ENCODE results near the gene SLMAP.

The SLMAP gene

DNA sequence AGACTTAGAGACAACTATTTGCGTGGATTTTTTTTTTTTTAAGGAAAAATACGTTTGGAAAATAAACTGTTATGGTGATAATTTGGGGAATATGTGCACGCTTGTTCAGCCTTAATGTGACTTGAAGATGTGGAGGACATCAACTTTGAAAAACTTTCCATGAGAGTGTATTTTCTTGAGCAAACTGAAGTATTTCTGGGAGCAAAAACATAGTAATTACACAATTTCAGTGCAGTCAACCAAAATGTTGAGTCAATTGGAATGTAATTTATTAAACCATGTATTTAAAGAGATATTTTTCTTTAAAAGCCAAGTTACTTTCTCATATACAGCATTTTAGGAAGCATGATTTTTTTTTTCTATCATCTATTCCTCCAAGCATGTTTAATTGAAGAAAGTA lies 171.8 kb downstream of the SLMAP start:
- TF ChIP-seq, protein P1, sequence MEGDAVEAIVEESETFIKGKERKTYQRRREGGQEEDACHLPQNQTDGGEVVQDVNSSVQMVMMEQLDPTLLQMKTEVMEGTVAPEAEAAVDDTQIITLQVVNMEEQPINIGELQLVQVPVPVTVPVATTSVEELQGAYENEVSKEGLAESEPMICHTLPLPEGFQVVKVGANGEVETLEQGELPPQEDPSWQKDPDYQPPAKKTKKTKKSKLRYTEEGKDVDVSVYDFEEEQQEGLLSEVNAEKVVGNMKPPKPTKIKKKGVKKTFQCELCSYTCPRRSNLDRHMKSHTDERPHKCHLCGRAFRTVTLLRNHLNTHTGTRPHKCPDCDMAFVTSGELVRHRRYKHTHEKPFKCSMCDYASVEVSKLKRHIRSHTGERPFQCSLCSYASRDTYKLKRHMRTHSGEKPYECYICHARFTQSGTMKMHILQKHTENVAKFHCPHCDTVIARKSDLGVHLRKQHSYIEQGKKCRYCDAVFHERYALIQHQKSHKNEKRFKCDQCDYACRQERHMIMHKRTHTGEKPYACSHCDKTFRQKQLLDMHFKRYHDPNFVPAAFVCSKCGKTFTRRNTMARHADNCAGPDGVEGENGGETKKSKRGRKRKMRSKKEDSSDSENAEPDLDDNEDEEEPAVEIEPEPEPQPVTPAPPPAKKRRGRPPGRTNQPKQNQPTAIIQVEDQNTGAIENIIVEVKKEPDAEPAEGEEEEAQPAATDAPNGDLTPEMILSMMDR (IDR thresholded peaks at IDR 0.05; ENCODE audit: low read length, missing control alignments): no peak
- no peak overlapping the region for H3K4me3 ChIP-seq (replicated peaks; ENCODE audit: low read depth, low read length)
- no peak for DNase-seq (ENCODE audit: low read depth)

DNA sequence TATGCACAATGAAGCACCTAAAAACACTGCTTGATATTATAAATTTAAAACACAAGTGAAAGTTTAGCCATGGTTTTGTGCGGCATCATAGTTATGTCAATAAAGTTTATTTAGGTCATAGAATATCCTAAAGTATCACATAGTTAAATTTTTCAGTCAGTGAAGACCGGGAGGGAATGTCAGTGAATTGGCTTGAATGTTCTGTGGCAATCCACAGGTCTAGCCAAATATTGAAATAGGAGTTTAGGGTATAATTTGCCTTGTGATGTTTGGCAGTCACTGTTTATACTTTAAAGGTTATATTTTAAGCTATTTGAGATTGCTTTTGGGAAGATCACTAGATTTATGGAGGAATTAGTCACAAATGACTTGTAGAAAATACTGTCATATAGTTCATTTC lies 172.4 kb downstream of the SLMAP start:
- TF ChIP-seq, protein P1 (IDR thresholded peaks at IDR 0.05; ENCODE audit: low read length, missing control alignments): no peak
- DNase-seq (ENCODE audit: low read depth): no peak
- no peak overlapping the region for H3K4me3 ChIP-seq (replicated peaks; ENCODE audit: low read depth, low read length)

DNA sequence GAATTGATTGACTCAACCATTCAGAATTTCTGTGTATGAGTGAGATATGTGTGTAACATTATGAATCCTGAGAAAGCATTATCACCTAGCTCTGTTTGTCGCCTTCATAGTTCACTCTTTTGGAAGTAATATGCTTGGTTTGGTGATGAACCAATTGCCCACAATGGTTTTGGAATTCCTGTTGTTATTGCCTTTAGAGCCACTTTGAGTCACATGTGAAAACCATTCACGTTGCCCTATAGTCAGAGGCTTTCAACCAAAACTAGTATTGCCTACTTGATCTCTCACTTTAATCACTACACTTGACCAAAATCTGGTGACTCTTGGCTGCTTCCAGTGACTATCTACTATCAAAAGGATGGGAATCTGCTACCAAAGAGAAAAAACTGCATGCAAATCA lies 173.9 kb downstream of the SLMAP start:
- DNase-seq (ENCODE audit: low read depth): no peak
- no peak overlapping the region for H3K4me3 ChIP-seq (replicated peaks; ENCODE audit: low read depth, low read length)
- TF ChIP-seq, protein P1 (IDR thresholded peaks at IDR 0.05; ENCODE audit: low read length, missing control alignments): no peak

DNA sequence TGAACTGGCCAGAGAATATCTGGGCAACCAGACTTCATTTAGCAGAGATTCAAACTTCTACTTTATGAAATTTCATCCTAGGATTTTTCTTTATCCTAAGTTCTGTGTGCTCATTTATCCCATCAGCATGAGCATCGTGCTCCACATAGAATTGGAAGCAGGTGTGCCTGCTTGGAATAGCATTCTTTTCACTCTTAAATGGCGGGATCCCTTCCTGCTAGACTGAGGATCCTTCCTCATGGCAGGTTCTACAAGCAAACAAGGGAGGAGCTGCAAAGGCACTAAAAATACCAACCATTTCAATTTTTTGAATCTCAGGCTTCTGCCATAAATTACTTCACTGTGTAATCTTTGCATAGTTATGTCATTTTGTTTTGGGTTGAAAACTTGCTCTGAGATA lies 177.5 kb downstream of the SLMAP start:
- DNase-seq (ENCODE audit: low read depth): no peak
- TF ChIP-seq, protein P1 (IDR thresholded peaks at IDR 0.05; ENCODE audit: low read length, missing control alignments): no peak
- H3K4me3 ChIP-seq (replicated peaks; ENCODE audit: low read depth, low read length): no peak overlapping the region

DNA sequence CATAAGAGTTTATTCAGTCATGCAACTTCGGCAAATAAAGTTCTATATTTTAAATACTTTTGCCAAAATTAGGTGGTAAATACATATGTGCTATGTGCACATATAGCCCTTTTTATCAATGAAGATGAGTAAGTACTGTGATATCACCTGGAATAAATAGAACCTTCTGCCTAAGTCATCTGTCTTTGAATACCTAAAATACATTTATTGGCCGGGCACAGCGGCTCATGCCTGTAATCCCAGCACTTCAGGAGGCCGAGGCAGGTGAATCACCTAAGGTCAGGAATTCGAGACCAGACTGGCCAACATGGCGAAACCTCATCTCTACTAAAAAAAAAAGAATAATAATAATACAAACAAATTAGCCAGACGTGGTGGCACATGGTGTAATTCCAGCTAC lies 178.3 kb downstream of the SLMAP start:
- no peak overlapping the region for H3K4me3 ChIP-seq (replicated peaks; ENCODE audit: low read depth, low read length)
- TF ChIP-seq, protein P1 (IDR thresholded peaks at IDR 0.05; ENCODE audit: low read length, missing control alignments): no peak
- DNase-seq (ENCODE audit: low read depth): no peak

DNA sequence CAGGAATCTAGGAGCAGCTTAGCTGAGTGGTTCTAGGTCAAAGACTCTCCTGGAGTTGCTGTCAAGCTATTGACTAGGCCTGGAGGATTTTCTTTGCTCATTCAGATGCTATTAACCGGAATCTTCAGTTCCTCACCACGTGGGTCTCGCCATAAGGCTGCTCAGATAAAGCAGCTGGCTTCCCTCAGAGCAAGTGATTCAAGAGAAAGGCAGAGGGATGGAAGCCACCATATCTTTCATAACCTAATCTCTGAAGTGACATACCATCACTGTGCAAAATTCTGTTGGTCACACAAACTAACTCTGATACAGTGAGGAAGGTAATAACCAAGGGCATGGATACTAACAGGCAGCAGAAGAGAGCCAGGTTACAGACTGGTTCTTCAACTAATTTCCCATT lies 179.4 kb downstream of the SLMAP start:
- no peak overlapping the region for H3K4me3 ChIP-seq (replicated peaks; ENCODE audit: low read depth, low read length)
- TF ChIP-seq, protein P1 (IDR thresholded peaks at IDR 0.05; ENCODE audit: low read length, missing control alignments): no peak
- DNase-seq (ENCODE audit: low read depth): no peak

DNA sequence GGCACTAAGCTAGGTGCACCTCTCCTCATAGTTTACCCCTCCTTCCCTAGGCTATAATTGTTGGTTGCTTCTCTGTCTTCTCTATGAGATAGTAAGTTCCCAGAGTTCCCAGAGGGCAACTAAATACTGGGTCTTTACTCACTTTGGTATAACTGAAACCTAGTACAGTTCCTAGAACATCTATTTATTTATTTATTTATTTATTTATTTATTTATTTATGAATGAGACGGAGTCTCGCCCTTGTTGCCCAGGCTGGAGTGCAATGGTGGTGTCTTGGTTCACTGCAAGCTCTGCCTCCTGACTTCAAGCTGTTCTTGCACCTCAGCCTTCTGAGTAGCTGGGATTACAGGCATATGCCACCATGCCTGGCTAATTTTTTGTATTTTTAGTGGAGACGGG lies 181.0 kb downstream of the SLMAP start:
- no peak for DNase-seq (ENCODE audit: low read depth)
- TF ChIP-seq, protein P1 (IDR thresholded peaks at IDR 0.05; ENCODE audit: low read length, missing control alignments): no peak
- no peak overlapping the region for H3K4me3 ChIP-seq (replicated peaks; ENCODE audit: low read depth, low read length)

Measured in fibroblast of pulmonary artery (primary cell).